ENCODE results near the gene OR6K6.

Gene OR6K6

GRCh38 chr1:158801396-158801795, 46.9 kb downstream of the OR6K6 start:
- DNase-seq (ENCODE audit: low read depth) = no peak

GRCh38 chr1:158803678-158804077, 49.2 kb downstream of the OR6K6 start:
- DNase-seq (ENCODE audit: low read depth) = no peak

All from T follicular helper cell (primary cell).